Activated effector memory CD4-positive, alpha-beta T cell treated with anti-CD3 and anti-CD28 coated beads, Interleukin-2, amount 50 U/mL, for 16 hours (primary cell): ENCODE data around the gene ODAD2.
"Not testable (repeated sequence)": the region's sequence is repeated elsewhere in the genome, so short reads cannot be mapped to it uniquely, and the experiment has no call there.

Source experiments
- DNase-seq: peaks from one replicate; pipeline ENCODE4 v3.0.0-alpha.2; 2020

ODAD2 gene, protein sequence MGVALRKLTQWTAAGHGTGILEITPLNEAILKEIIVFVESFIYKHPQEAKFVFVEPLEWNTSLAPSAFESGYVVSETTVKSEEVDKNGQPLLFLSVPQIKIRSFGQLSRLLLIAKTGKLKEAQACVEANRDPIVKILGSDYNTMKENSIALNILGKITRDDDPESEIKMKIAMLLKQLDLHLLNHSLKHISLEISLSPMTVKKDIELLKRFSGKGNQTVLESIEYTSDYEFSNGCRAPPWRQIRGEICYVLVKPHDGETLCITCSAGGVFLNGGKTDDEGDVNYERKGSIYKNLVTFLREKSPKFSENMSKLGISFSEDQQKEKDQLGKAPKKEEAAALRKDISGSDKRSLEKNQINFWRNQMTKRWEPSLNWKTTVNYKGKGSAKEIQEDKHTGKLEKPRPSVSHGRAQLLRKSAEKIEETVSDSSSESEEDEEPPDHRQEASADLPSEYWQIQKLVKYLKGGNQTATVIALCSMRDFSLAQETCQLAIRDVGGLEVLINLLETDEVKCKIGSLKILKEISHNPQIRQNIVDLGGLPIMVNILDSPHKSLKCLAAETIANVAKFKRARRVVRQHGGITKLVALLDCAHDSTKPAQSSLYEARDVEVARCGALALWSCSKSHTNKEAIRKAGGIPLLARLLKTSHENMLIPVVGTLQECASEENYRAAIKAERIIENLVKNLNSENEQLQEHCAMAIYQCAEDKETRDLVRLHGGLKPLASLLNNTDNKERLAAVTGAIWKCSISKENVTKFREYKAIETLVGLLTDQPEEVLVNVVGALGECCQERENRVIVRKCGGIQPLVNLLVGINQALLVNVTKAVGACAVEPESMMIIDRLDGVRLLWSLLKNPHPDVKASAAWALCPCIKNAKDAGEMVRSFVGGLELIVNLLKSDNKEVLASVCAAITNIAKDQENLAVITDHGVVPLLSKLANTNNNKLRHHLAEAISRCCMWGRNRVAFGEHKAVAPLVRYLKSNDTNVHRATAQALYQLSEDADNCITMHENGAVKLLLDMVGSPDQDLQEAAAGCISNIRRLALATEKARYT

DNA sequence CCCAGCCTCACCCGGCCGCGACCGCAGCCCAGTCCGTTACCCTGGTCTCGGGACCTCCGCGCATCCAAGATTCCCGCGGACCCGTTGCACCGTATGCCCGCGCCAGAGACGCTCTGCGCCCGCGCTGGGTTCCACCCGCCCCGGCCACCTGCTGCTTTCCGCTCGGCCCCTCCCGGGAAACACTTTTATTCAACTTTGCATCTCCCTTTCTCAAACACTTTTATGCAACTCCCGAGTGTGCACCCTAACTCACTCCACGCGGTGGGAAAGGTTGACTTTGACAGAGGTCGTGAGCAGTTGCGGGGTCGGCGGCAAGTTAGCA, at the start of gene ODAD2:
Gene ODAD2, minus strand, starts transcription at position 126 of the 322 bp plus-strand sequence. CDS start 3,937 bp downstream, outside the sequence.
- peak; percentile 64 for DNase-seq

DNA sequence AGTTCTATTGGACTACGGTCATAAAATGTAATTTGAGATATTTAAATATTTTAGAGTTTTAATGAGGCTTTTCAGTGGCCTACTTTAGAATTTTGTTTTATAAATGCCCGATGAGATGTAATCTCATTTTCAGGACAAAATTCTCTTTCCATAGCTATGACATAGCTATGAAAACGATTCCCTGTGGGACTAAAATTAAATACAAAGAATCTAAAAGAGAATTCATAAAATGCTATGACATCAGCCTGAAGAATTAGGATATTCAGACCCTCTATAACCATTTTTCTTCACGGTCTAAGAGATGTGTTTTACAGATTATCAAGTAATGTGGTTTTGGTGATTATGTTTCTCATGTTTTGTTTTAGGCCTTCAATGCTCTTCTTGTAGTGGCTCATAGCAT, 48.2 kb upstream of the ODAD2 start:
- DNase-seq, result no peak

DNA sequence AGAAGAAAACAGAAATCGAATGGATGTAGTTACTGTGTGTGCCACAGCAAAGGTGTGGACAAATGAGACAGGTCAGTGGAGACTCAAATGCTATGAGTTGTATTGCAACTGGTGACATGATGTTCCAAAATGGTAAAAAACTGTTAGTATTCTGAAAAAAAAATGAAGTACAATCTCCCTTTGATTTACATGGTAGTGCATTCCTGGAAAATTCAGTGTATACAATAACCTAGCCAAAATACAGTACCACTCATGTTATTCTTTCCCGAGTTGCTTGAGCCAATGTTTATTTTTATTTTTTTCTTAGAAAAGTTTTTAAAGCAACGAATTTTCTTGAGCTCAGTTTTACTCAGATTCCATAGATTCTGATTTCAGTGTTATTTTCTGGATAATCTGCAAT, 47.7 kb upstream of the ODAD2 start:
- no peak for DNase-seq

DNA sequence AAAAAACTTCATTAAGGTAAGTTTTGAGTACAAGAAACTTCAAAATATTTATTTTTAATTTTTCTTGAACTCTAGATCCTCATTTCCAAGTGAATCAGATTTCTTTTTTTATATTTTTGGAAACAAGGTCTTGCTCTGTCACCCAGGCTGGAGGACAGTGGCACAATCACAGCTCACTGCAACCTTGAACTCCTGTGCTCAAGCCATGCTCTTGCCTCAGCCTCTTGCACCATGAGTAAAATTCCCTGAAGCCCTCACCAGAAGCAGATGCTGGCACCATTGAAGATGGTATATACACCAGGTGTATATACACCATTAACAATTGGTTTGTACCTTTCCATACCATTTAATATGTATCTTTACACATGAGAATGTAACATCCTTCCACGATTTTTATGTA, 45.1 kb upstream of the ODAD2 start:
- DNase-seq, result no peak

DNA sequence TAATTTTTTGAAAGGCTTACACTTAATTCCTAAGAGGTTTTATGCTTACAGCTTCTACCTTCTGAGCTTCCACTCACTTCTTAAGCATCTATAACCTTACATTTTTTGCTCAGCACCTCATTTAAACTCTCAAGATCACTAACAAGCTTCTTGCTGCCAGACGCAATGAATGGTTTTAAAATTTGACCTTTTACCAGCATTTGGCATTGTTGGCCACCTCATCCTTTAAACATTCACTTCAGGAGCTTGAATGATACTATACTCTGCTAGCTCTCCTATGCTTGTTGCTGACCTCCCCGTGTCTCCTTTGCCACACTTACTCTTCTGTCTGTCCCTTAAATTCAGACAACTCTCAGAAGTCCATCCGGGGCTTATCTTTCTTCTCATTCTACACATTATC, 37.7 kb upstream of the ODAD2 start:
- no peak for DNase-seq

DNA sequence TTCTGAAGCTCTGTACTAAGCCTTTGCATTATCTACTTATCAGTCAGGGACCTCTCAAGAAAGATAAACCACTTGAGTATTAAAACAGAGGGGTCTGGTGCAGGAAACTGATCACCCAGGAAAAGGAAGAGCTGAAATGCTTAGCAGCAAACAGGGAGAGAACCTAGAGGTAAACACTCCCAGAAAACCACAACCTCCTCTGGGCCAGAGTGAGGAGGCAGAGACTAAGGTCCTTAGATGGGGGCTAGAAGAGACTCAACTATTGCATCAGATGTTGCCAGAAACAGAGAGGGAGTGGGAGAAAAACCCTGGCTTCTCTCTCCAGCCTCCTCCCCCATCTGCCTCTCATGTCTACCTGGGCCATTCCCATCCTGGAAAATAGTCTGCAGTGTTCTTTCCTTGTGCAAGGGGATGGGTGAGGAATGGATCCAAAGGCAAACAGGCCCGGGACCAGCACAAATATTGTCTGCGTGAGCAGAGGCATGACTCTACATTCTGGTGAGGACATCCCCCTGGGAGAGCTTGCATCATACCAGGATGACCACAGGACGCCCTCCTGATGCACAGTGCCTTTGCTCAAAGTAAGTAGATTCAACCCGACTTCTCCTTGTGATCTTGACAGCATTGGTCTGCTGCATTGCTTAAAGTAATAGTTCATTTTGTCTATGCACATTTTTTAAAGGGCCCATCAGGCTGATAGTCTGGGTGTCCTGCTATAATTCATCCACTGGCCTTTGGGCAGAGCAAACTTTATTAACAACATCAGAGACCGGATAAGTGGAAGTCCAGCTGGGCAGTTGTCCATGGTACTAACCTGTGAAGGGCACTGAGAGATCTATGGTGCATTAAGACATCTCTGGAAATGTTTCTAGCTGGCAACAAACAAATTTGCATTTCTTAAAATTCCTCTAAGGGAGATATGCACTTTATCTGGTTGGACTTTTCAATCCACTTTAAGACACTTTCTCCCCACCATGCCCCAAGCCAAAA, 22.4 kb upstream of the ODAD2 start:
- DNase-seq, result no peak

DNA sequence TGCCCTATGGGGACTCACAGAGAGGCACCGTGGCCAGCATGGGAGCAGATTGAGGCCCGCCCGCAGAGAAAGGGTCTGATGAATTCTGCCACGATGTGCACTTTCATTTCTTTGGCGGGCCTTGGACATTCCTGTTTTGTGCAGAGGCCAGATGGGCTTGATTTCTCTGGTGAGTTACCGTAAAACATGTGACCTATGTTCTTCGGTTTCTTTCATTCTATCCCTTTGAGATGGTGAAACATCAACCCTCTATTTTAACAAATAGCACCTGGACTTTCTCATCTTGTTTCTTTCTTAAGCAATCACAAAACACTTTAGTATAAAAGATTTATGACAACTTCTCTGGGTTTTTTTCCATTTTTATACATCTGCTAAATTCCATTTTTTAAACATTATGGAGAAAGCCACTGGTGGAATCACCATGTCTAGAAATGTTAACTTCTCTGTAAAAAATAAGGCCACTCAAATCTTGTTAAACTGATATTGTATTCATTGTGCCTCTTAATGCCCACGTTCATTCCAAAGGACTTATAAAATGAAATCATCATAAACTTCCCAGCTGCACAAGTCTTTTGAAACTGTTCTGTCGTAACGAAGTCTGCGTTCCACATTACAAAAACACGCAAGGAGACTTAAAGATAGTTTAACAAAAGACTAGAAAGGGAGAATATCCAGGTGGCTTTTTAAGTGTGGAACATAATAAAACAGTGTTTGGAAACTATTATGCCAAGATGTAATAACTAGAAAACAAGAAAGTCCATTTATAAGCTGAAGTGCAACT, 21.4 kb upstream of the ODAD2 start:
- DNase-seq, result no peak

DNA sequence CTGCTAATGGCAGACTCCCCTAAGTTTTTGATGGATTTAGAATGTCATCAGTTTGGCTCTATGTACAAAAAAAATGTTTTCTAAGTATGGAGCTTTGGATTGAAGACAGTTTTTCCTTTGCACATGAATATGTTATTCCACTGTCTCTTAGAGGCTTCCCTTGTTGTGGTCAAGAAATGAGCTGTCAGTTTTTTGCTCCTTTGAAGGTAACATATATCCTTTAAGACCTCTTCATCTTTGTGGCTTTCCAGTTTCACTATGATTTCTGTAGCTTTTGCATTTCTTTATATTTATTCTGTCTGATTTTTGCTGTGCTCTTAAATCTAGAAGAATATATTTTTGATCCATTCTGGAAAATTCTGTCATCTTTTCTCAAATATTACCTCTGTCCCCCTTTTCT, 15.8 kb upstream of the ODAD2 start:
- DNase-seq, result no peak

DNA sequence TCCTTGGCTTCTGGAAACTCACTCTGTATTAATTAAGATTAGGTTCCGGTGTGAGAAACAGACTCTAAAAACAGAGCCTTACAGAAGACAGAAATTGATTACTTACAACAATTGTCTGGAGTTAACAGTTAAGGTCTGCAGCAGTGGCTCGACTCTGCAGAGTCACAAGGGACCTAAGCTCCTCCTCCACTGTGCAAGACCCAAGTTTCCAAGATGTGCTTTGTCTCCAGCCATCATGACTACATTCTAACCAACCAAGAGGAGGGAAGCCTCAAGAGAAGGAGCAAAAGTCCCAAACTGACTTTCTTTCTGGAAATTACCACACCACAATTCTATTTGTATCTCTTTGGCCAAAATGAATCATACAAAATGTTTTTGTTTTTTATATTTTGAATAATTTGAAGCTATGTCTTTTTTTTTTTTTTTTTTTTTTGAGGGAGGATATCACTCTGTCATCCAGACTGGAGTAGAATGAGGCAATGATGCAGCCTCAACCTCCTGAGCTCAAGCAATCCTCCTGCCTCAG, 14.2 kb upstream of the ODAD2 start:
- DNase-seq, result no peak

DNA sequence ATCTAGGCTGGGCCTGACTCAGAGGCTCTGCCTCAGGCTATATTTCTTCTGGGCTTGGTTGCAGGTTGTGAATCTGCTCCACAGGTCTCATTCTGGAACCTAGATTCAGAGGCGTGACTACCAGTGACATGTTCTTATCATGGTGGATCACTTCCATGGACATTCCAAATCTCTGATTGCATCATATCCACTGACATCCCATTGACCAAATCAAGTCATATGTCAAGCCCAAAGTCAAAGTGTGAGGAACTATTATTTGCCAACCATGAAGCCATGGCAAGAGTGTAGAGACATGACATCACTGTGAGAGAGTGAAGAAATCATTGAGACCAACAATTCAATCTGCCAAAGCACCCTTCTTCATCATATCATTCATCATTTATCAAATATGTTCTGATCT, 11.9 kb upstream of the ODAD2 start:
- DNase-seq, result no peak

DNA sequence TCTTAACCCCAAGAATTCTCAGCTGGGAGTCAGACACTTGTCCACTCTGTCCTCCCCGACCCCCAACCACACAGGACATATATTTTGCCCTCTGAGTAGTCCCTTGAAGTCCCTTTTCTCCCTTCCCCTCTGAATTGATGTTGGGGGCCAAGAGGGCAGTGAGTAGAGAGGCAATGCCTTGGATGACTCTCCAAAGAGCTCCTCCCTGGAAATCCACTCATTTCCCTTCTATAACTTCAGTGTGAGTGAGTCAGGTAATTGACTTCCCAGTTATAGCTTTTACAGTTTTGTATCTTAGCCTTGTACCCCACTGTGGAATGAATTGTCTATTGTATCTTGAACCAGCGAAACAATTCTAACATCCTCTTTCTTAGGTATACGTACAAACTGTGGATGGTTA, 9.2 kb upstream of the ODAD2 start:
- no peak for DNase-seq

DNA sequence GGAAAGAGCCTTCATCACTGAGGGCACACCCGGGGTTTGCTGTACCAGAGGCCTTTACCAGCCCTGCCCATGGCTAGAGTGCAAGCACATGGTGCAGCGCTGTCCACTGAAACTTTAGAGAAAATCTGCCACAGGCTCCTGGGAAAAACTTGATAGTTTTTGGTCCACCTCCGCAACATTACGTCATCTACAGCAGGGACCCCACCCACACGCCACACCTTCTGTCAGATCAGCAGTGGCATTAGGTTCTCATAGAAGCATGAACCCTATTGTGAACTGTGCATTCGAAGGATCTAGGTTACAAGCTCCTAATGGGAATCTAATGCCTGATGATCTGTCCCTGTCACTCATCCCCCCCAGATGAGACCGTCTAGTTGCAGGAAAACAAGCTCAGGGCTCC, 2.5 kb upstream of the ODAD2 start:
- DNase-seq, result no peak

DNA sequence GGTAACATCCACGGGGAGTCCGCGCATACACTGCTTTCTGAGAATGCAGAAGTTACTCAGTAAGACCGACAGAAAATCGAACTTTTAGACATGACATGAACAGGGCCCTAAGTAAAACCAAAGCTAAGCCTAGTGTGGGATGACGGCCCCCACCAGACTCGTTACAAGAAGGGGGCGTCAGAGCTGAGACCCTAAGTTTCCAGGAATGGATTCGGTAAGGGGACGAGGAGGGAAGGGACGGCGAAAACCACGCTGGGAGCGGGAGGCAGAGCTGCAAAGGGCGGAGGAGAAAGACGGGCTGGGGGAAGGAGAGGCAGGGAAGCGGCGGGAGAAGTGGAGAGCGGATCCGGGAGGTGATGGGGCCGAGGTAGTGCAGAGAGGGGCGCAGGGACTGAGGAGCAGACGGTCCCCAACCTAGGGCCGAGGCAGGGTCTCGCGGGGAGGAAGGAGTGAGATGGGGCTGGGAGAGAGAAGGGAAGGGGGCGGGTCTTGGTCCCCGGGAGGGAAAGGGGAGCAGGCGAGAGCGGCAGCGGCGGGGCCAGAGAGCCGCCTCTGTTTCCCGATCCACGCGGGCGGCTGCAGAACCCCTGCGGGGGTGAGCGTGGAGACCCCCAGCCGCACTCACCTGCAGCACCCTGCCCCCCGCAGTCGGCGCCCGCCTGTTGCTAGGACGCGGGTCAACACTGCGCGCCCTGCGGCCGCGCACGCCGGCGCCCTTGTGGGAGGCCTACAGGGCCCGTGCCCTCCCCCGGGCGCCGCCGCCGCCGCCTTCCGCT, 513 bp downstream of the ODAD2 start:
- no peak for DNase-seq

DNA sequence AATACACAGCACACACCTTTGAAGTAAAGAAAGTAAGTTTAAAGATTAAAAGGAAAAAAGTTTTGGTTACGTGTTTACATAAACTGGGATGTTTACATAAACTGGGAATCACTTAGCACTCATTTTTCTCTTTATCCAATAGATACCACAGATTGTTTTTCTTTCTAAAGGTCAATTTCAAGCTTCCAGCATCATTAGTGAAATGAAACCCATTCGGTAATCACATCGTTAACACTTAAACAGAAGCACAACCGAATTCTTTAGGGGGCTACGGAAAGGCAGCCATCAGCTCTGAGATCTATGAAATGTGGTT, 1.1 kb downstream of the ODAD2 start:
- DNase-seq, result no peak

DNA sequence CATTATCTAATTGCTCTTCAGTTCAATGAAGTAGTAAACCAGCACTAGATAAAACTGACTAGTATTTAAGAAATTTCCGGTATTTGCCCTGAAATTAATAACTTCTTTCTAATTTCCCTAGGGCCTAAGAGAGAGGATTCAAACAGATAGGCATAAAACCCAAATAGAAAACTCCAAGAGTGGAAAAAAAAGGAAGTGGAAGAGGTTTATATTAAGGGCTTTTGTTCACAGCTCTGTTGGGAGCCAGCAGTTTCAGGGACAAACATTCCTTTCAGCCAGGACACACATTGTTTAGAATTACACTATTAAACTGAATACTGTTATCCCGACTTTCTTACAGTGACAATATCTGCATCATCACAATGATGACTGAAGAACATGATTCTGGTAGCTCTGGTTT, 3.6 kb downstream of the ODAD2 start:
- DNase-seq, result no peak

DNA sequence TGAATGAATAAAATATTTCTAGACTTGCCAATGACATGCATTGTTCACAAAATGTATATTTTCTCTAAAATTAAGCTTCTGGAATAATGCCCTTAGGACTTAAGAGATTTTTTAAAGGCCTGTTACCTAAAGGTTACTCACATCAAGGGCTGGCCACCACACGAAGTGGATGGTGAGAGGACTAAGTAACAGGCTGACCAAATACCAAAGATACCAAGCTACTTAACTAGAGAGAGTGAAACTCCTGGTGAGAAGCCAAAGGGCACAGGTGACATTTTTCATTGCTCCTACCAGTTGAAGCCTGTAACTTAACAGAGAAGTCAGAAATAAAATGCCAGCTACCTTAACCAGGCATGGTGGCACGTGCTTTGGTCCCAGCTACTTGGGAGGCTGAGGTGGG, 9.5 kb downstream of the ODAD2 start:
- not testable (repeated sequence) for DNase-seq

DNA sequence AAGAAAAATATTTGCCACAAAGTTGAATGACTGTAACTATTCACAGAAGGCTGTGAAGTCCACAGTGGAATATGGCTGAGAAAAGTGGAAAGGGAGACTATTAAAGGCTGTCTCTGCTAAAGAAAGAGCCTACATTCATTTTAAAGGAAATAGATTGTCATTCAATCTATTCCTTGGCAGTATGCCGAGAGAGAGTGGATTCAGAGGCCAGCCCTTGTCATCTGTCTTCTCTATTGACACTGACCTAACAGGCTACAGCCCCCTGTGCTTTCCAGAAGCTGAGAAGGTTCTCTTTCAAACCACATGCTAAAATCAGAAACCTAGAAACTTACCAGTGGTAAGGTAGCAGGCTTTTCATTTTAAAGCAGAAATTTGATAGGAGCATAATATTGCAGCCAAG, 12.1 kb downstream of the ODAD2 start:
- DNase-seq, result no peak

DNA sequence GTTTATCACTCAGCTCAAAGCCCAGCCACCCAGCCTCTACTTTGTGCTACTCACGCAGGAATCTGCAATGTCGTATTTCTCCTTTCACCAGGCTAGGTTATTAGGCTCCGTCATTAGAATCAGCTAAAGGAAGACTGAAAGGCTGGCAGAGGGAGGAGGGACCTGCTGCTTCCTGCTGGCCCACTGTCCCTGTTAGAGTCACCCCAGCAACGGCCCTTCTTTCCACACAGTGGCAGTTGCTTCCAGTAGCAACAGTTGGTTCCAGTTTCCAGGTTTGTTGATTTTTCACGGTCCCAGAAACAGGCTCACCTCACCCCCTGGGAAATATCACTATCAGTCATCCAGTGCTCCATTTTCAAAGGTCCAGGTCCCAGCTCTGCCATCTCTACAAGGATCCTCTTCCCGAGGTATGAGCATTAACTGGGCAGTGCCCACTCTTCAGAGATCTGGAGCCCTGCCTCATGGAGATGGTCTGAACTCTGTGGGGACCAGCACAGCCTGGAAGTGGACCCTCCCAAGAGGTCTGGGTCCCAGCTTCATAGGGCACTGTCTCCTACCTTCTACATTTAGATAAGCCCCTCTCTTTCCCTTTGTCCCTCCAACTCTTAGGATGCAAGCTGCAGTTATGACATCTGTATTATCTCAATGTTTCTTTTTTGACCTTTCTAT, 15.9 kb downstream of the ODAD2 start:
- DNase-seq, result no peak

DNA sequence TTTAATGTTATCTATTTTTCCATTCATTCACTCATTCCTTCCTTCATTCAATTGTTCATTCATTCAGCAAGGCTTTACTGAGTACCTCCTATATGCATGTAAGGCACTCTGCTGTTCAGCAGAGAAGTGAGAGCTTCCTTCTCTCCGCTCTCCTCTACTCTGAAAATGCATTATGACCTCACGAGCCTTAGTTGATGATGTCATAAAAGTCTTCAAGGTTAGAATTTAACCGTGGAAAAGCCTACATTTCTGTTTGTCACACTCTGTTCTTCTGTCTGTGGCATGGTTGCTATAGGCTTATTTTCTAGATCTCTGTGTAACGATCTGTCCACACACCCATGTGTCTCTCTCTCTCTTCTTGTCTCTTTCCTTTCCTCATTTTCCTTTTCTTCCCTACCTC, 17.1 kb downstream of the ODAD2 start:
- no peak for DNase-seq

DNA sequence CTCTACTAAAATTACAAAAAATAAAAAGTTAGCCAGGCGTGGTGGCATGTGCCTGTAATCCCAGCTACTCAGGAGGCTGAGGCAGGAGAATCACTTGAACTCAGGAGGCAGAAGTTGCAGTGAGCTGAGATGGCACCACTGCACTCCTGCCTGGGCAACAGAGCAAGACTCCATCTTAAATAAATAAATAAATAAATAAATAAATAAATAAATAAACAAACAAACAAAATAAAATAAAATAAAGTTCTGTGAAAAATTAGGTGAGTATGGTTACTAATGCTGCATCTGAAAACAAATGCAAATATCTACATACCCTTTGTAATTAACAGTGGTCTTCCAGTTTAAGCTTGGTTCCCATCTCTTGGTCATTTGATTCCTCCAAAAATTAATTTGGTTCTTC, 28.1 kb downstream of the ODAD2 start:
- DNase-seq, result not testable (repeated sequence)
